HepG2 (cell line): ENCODE data around the gene RHOC. TPM values are rescaled to one million over a fixed set of nuclear protein-coding genes. Genes with fewer than 3 reads are reported as not detected.

Experiments
- CAMTA2 ChIP-seq: sonication (generic); formaldehyde crosslinking; IDR thresholded peaks from 2 replicates; pipeline ENCODE4 v1.4.0; 2020; ENCODE audit warnings: mild to moderate bottlenecking, missing genetic modification reagents, borderline replicate concordance
- CC2D1A ChIP-seq: sonication (generic); formaldehyde crosslinking; IDR thresholded peaks from 2 replicates; pipeline ENCODE4 v1.8.1; 2023; ENCODE audit warnings: mild to moderate bottlenecking, missing genetic modification reagents
- CEBPB ChIP-seq: IDR thresholded peaks from 2 replicates; pipeline ENCODE4 v1.6.1; 2011; ENCODE audit warnings: low read depth, low read length, improper control_type of control experiment, borderline replicate concordance
- DNMT3B ChIP-seq: conservative IDR thresholded peaks from 2 replicates; pipeline ENCODE4 v1.6.1; 2016; ENCODE audit warnings: missing biosample characterization, control low read depth
- ELF1 ChIP-seq: sonication (generic); formaldehyde crosslinking; IDR thresholded peaks from 2 replicates; pipeline ENCODE4 v1.4.0; 2020; ENCODE audit warnings: missing genetic modification reagents
- ELF4 ChIP-seq: sonication (generic); formaldehyde crosslinking; IDR thresholded peaks from 2 replicates; pipeline ENCODE4 v1.5.0; 2020; ENCODE audit warnings: missing genetic modification reagents, mild to moderate bottlenecking, moderate library complexity, borderline replicate concordance
- ESRRA ChIP-seq: sonication (generic); formaldehyde crosslinking; IDR thresholded peaks from 2 replicates; pipeline ENCODE4 v1.5.1; 2020; ENCODE audit warnings: mild to moderate bottlenecking, low read depth, missing genetic modification reagents
- GABPA ChIP-seq, 2 experiments: IDR thresholded peaks; 2 replicates each; pipeline ENCODE4 v1.6.1; 2011 to 2016; ENCODE audit warnings: low read depth in 2 of 2, low read length in 1 of 2, missing biosample characterization in 1 of 2, missing genetic modification characterization in 1 of 2
- GTF2F1 ChIP-seq: fragments of 150-350 bp; IDR thresholded peaks from 2 replicates; pipeline ENCODE4 v1.6.1; 2014; ENCODE audit warnings: low read length
- HOXA3 ChIP-seq: sonication (generic); formaldehyde crosslinking; IDR thresholded peaks from 2 replicates; pipeline ENCODE4 v1.5.0; 2020; ENCODE audit warnings: missing genetic modification reagents
- IRF2 ChIP-seq: IDR thresholded peaks from 2 replicates; pipeline ENCODE4 v1.6.1; 2018; ENCODE audit warnings: missing genetic modification reagents, missing compliant biosample characterization
- JDP2 ChIP-seq: sonication (generic); formaldehyde crosslinking; IDR thresholded peaks from 2 replicates; pipeline ENCODE4 v1.8.1; 2022; ENCODE audit warnings: missing genetic modification reagents, borderline replicate concordance
- MLLT10 ChIP-seq: sonication (generic); formaldehyde crosslinking; IDR thresholded peaks from 2 replicates; pipeline ENCODE4 v1.4.0; 2020; ENCODE audit warnings: missing genetic modification reagents
- NCOR1 ChIP-seq: fragments of 200-600 bp; sonication (generic); IDR thresholded peaks from 2 replicates; pipeline ENCODE4 v1.7.0; 2017; ENCODE audit warnings: antibody characterized with exemption, low read length, borderline replicate concordance
- NR2F2 ChIP-seq: IDR thresholded peaks from 2 replicates; pipeline ENCODE4 v1.6.1; 2012; ENCODE audit warnings: low read depth, inconsistent platforms, borderline replicate concordance
- SALL2 ChIP-seq: sonication (generic); formaldehyde crosslinking; IDR thresholded peaks from 2 replicates; pipeline ENCODE4 v1.8.1; 2023; ENCODE audit warnings: mild to moderate bottlenecking, missing genetic modification reagents, inconsistent platforms
- SMAD1 ChIP-seq: sonication (generic); formaldehyde crosslinking; IDR thresholded peaks from 2 replicates; pipeline ENCODE4 v1.4.0; 2020; ENCODE audit warnings: missing genetic modification reagents, low read depth, mild to moderate bottlenecking, borderline replicate concordance
- SSRP1 ChIP-seq: IDR thresholded peaks from 2 replicates; pipeline ENCODE4 v1.6.1; 2016; ENCODE audit warnings: control low read depth
- ZMYM4 ChIP-seq: sonication (generic); formaldehyde crosslinking; IDR thresholded peaks from 2 replicates; pipeline ENCODE4 v1.8.1; 2023; ENCODE audit warnings: mild to moderate bottlenecking, missing genetic modification reagents
- ZNF251 ChIP-seq: sonication (generic); formaldehyde crosslinking; IDR thresholded peaks from 2 replicates; pipeline ENCODE4 v1.9.0; 2021; ENCODE audit warnings: mild to moderate bottlenecking, missing genetic modification reagents
- ZNF296 ChIP-seq: sonication (generic); formaldehyde crosslinking; conservative IDR thresholded peaks from 2 replicates; pipeline ENCODE4 v1.5.0; 2020; ENCODE audit warnings: mild to moderate bottlenecking, missing genetic modification reagents
- ZNF317 ChIP-seq: sonication (generic); formaldehyde crosslinking; IDR thresholded peaks from 2 replicates; pipeline ENCODE4 v1.5.0; 2020; ENCODE audit warnings: mild to moderate bottlenecking, missing genetic modification reagents
- ZNF557 ChIP-seq: sonication (generic); formaldehyde crosslinking; IDR thresholded peaks from 2 replicates; pipeline ENCODE4 v1.4.0; 2020; ENCODE audit warnings: missing genetic modification reagents
- ZNF652 ChIP-seq: IDR thresholded peaks from 2 replicates; pipeline ENCODE4 v1.6.1; 2016; ENCODE audit warnings: low read depth, borderline replicate concordance
- polyA plus RNA-seq, 8 experiments: library from polyadenylated mRNA; depleted of rRNA in 3 of 8; stranded (reverse) in 7 of 8; unstranded in 1 of 8; fragments of >200 nt; fragmentation: Illumina TruSeq in 4 of 8; extraction: Trizol in 4 of 8; gene quantifications; 2 replicates each; pipeline versions ENCODE4 v1.2.1 to v1.2.3, GENCODE V29; 2011 to 2016; ENCODE audit warnings: low read depth in 4 of 8, missing spikeins in 1 of 8, mixed read lengths in 1 of 8; ENCODE audit not compliant: insufficient read depth in 1 of 8
- total RNA-seq, 5 experiments: library from RNA; depleted of rRNA; stranded (reverse); fragments of >200 nt; fragmentation: Illumina TruSeq; extraction: Trizol; gene quantifications; 2 replicates each; pipeline ENCODE4 v1.2.3, GENCODE V29; 2016; ENCODE audit warnings: low read depth in 1 of 5
- TF ChIP-seq, protein P1 (sequence below): sonication (generic); formaldehyde crosslinking; IDR thresholded peaks from 2 replicates; pipeline ENCODE4 v1.4.0; 2020; ENCODE audit warnings: low read depth, mild to moderate bottlenecking, missing genetic modification reagents
- TF ChIP-seq, protein P2 (sequence below): sonication (generic); formaldehyde crosslinking; IDR thresholded peaks from 2 replicates; pipeline ENCODE4 v1.5.0; 2020; ENCODE audit warnings: mild to moderate bottlenecking, missing genetic modification reagents, borderline replicate concordance
- TF ChIP-seq, protein P3 (sequence below): sonication (generic); formaldehyde crosslinking; IDR thresholded peaks from 2 replicates; pipeline ENCODE4 v1.5.0; 2020; ENCODE audit warnings: missing genetic modification reagents

The RHOC gene
- total and polyA plus RNA-seq, 2 of the 13 experiments (the other 11 are each of a cell fraction or from before 2014, with no cell fraction given): 64.3 to 182 TPM

DNA sequence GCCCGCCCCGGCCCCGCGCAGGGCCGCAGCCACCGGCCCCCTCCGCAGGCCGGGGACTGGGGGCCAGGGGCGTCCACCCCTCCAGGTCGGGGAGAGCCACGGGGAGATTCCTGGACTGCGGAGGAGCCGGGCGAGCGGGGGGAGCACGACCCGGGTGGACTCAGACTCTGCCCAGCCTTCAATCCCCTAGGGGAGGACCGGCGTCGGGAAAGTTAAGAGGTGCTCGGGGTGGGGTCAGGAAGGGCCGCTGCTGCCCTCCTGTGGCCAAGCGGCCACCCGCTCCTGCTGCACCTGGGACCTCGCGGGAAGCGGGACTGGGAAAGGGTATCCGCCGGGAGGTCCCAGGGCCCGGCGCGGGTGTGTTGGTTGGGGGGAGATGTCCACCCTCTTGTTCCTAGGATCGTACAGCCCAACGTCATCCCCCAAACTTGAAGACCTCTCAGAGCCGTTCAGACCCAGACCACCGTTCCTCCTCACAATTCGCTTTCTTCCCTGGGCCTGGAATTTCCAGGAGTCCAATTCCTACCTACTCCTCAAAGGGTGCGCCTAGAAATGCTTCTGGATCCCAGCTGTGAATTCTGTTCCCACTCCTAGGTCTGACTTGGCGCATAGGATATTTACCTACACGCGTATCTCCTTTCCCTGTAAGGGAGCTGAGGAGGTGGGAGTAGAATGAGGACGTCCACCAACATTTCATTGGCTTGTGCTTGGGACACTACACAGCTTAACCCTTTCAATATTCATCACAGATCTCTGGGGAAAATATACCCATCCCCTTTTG lies 484 bp upstream of the RHOC start (continued):
- TF ChIP-seq NR2F2: no peak; the same call in 1 of the 2 replicates
- 0 out of 2 replicates have a peak, but pooled peaks have one; percentile 54 for TF ChIP-seq SALL2 (CRISPR knock-in tag)
- TF ChIP-seq, protein P1, sequence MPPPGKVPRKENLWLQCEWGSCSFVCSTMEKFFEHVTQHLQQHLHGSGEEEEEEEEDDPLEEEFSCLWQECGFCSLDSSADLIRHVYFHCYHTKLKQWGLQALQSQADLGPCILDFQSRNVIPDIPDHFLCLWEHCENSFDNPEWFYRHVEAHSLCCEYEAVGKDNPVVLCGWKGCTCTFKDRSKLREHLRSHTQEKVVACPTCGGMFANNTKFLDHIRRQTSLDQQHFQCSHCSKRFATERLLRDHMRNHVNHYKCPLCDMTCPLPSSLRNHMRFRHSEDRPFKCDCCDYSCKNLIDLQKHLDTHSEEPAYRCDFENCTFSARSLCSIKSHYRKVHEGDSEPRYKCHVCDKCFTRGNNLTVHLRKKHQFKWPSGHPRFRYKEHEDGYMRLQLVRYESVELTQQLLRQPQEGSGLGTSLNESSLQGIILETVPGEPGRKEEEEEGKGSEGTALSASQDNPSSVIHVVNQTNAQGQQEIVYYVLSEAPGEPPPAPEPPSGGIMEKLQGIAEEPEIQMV (CRISPR knock-in tag): no peak
- no peak for TF ChIP-seq ZNF317 (CRISPR knock-in tag)
- TF ChIP-seq GTF2F1: no peak
- TF ChIP-seq, protein P2, sequence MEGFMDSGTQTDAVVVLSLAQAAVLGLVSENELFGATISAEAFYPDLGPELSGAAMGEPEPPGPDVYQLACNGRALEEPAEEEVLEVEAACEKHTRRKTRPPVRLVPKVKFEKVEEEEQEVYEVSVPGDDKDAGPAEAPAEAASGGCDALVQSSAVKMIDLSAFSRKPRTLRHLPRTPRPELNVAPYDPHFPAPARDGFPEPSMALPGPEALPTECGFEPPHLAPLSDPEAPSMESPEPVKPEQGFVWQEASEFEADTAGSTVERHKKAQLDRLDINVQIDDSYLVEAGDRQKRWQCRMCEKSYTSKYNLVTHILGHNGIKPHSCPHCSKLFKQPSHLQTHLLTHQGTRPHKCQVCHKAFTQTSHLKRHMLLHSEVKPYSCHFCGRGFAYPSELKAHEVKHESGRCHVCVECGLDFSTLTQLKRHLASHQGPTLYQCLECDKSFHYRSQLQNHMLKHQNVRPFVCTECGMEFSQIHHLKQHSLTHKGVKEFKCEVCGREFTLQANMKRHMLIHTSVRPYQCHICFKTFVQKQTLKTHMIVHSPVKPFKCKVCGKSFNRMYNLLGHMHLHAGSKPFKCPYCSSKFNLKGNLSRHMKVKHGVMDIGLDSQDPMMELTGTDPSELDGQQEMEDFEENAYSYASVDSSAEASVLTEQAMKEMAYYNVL (CRISPR knock-in tag): no peak
- TF ChIP-seq DNMT3B (CRISPR knock-in tag): no peak
- no peak for TF ChIP-seq GABPA (IDR thresholded peaks at IDR 0.05; ENCODE audit: low read depth, low read length)
- no peak for TF ChIP-seq GABPA (CRISPR knock-in tag; IDR thresholded peaks at IDR 0.05; ENCODE audit: low read depth)
- no peak; the same call in 1 of the 2 replicates for TF ChIP-seq JDP2 (CRISPR knock-in tag)
- TF ChIP-seq SMAD1 (CRISPR knock-in tag): peak; percentile 61; the same call in 1 of the 2 replicates
- peak; percentile 74 for TF ChIP-seq ZNF652 (CRISPR knock-in tag)
- no peak for TF ChIP-seq CAMTA2 (CRISPR knock-in tag)
- no peak for TF ChIP-seq CC2D1A (CRISPR knock-in tag)
- no peak for TF ChIP-seq SSRP1 (CRISPR knock-in tag)
- TF ChIP-seq, protein P3, sequence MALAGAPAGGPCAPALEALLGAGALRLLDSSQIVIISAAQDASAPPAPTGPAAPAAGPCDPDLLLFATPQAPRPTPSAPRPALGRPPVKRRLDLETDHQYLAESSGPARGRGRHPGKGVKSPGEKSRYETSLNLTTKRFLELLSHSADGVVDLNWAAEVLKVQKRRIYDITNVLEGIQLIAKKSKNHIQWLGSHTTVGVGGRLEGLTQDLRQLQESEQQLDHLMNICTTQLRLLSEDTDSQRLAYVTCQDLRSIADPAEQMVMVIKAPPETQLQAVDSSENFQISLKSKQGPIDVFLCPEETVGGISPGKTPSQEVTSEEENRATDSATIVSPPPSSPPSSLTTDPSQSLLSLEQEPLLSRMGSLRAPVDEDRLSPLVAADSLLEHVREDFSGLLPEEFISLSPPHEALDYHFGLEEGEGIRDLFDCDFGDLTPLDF (CRISPR knock-in tag): peak; percentile 42; the same call in 1 of the 2 replicates
- TF ChIP-seq CEBPB: no peak
- TF ChIP-seq ELF4: no peak
- no peak for TF ChIP-seq ZNF251 (CRISPR knock-in tag)
- no peak for TF ChIP-seq NCOR1
- no peak for TF ChIP-seq ESRRA
- no peak for TF ChIP-seq IRF2 (CRISPR knock-in tag)
- no peak; the same call in 1 of the 2 replicates for TF ChIP-seq ZMYM4 (CRISPR knock-in tag)
- TF ChIP-seq ELF1 (CRISPR knock-in tag): 0 out of 2 replicates have a peak, but pooled peaks have one; percentile 9
- TF ChIP-seq HOXA3: 0 out of 2 replicates have a peak, but pooled peaks have one; percentile 13
- TF ChIP-seq ZNF557 (CRISPR knock-in tag): 0 out of 2 replicates have a peak, but pooled peaks have one; percentile 54
- TF ChIP-seq MLLT10 (CRISPR knock-in tag): no peak
- no peak for TF ChIP-seq ZNF296
